RWPE2 (cell line): Measurements from ENCODE around the gene APBB1IP.

ENCODE experiments used
- ATAC-seq: fragments of 200-7000 bp; cut with Tn5 transposase; 3 replicates; pipeline ENCODE4 v1.9.1; 2021; ENCODE audit warnings: low read depth
- DNase-seq: peaks from one replicate; pipeline ENCODE4 v3.0.0-alpha.2; 2020; ENCODE audit warnings: low spot score
- H3K27ac ChIP-seq: fragments of 450-650 bp; 2 replicates; pipeline ENCODE4 v1.5.1; 2017; ENCODE audit warnings: mild to moderate bottlenecking; ENCODE audit not compliant: poor library complexity, severe bottlenecking
- H3K27me3 ChIP-seq: fragments of 250-450 bp; sonication (Bioruptor Pico); 2 replicates; pipeline ENCODE4 v1.5.1; 2021; ENCODE audit warnings: mild to moderate bottlenecking, moderate library complexity; ENCODE audit not compliant: insufficient read depth, poor library complexity, severe bottlenecking
- H3K36me3 ChIP-seq: fragments of 250-450 bp; sonication (Bioruptor Pico); 2 replicates; pipeline ENCODE4 v1.5.1; 2020; ENCODE audit warnings: low read depth, mild to moderate bottlenecking, moderate library complexity
- H3K4me1 ChIP-seq: fragments of 250-450 bp; sonication (Bioruptor Pico); 2 replicates; pipeline ENCODE4 v1.5.1; 2021; ENCODE audit warnings: mild to moderate bottlenecking, moderate library complexity; ENCODE audit not compliant: insufficient read depth, poor library complexity, severe bottlenecking
- H3K4me3 ChIP-seq: fragments of 250-450 bp; sonication (Bioruptor Pico); 2 replicates; pipeline ENCODE4 v1.5.1; 2021; ENCODE audit warnings: mild to moderate bottlenecking, moderate library complexity; ENCODE audit not compliant: severe bottlenecking
- H3K9me3 ChIP-seq: fragments of 250-450 bp; sonication (Bioruptor Pico); 2 replicates; pipeline ENCODE4 v1.5.1; 2021; ENCODE audit warnings: mild to moderate bottlenecking, moderate library complexity; ENCODE audit not compliant: severe bottlenecking
- CTCF ChIP-seq: fragments of 450-650 bp; IDR thresholded peaks from one replicate; pipeline ENCODE4 v1.5.1; 2017; ENCODE audit warnings: mild to moderate bottlenecking, moderate library complexity; ENCODE audit not compliant: poor library complexity, severe bottlenecking

APBB1IP gene

DNA sequence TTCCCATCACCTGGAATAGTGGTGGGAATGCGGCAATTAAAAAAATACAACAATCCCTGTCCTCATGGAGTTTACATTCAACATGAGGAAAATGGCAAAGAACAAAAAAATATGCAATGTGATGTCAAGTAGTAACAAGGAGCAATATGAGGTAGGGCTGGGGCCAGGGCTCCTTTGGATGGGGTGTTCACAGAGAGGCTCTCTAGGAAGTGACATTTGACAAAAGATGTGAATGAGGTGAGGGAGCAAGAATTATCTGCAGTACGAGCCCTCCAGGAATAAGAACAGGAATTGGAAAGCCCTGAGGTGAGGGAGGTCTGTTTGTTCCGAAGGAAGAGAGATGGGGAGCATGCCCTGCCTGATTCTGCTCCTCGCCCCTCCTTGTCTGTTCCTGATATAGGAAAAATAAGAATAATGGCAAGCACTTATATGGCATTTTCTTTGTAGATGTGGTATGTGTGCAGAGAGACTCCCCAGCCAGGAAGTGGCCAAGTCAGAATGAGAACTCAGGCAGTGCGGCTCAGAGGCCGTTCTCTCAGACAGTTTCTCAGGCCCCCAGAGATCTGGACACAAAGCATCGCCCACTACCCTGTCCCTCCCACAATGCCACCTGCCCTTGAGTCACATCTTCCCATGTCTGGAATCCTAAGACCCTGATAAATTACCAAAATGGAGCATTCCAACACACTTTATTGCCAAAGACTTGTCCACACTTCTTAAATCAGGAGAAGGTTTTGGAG, 105.6 kb downstream of the APBB1IP start:
- DNase-seq: no peak
- H3K4me3 ChIP-seq: no peak overlapping the region
- ATAC-seq: no peak
- no peak overlapping the region for H3K27ac ChIP-seq
- H3K9me3 ChIP-seq: no peaks in the 10 kb centered on the region
- TF ChIP-seq CTCF: no peak
- no peaks in the 10 kb centered on the region for H3K36me3 ChIP-seq
- H3K4me1 ChIP-seq: no peaks in the 10 kb centered on the region
- peaks cover 6% of the 10 kb centered on the region for H3K27me3 ChIP-seq

GRCh38 chr10:26544932-26545331, 106.8 kb downstream of the APBB1IP start:
- Histone ChIP-seq H3K27ac (no peak overlapping the region), H3K36me3 (no peaks in the 10 kb centered on the region), H3K27me3 (peaks cover 6% of the 10 kb centered on the region), H3K4me3 (no peak overlapping the region), H3K4me1 (no peaks in the 10 kb centered on the region), H3K9me3 (no peaks in the 10 kb centered on the region)
- TF ChIP-seq CTCF: no peak
- ATAC-seq (no peak), DNase-seq (no peak)

GRCh38 chr10:26550774-26551526, 112.8 kb downstream of the APBB1IP start:
- no peak overlapping the region for H3K27ac ChIP-seq
- no peak overlapping the region for H3K4me3 ChIP-seq
- peak; percentile 24 for TF ChIP-seq CTCF
- ATAC-seq (no peak), DNase-seq (no peak)
- H3K27me3 ChIP-seq: no peaks in the 10 kb centered on the region
- no peaks in the 10 kb centered on the region for H3K9me3 ChIP-seq
- H3K36me3 ChIP-seq: no peaks in the 10 kb centered on the region
- no peaks in the 10 kb centered on the region for H3K4me1 ChIP-seq

DNA sequence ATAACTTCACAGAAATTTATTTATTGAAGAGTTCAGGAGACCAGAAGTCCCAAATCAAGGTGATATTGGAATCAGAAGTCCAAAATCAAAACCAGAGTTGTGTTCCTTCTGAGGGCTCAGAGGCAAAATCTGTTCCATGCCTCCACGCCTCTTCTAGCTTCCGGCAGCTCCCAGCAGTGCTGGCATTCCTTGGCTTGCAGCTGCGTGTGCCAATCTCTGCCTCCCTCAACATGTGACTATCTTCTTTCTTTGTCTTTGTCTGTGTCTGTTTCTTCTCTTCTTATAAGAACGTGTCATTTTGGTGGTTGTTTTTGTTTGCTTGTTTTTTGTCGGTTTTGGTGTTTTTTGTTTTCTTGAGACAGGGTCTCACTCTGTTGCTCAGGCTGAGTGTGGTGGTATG, 116.1 kb downstream of the APBB1IP start:
- Histone ChIP-seq H3K27ac (no peak overlapping the region), H3K27me3 (peaks cover 3% of the 10 kb centered on the region), H3K4me3 (no peak overlapping the region), H3K36me3 (no peaks in the 10 kb centered on the region), H3K9me3 (no peaks in the 10 kb centered on the region), H3K4me1 (no peaks in the 10 kb centered on the region)
- TF ChIP-seq CTCF: no peak
- DNase-seq (no peak), ATAC-seq (no peak)
